ENCODE results near the gene GSTA3. TPM values are rescaled to one million over a fixed set of nuclear protein-coding genes. Genes with fewer than 3 reads are reported as not detected.
"Not testable (repeated sequence)": the region's sequence is repeated elsewhere in the genome, so short reads cannot be mapped to it uniquely, and the experiment has no call there.

Gene GSTA3
- total RNA-seq, 6 experiments from 2014 or later, result not detected

DNA sequence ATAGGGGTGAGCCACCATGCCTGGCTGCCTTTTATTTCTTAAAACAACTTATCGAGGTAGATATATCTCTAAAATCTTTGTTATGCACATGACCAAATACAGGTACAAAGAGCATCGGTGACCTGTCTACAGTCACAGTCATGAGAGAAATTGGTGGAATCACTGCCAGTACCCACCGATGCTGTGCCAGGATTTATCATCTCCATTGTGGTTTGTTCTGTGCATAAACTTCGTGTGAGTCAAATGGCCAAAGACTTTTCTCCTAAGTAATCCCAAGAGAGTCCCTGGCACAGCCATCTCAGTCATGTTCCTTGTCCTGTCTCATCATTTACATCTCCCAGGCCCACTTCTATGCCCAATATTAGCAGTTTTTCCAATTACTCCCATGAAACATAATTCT is 9.0 kb downstream of the GSTA3 start:
- Mint-ChIP-seq H3K36me3 (ENCODE audit: low read depth) (peaks cover 5% of the 10 kb centered on the region; the same call in 1 of the 2 replicates), H3K4me1 (ENCODE audit: low read depth) (no peaks in the 10 kb centered on the region), H3K4me3 (no peak overlapping the region), H3K27ac (no peak overlapping the region), H3K27me3 (ENCODE audit: insufficient read depth) (peaks cover 22% of the 10 kb centered on the region), H3K9me3 (peaks cover 8% of the 10 kb centered on the region)
- TF ChIP-seq, protein P1, sequence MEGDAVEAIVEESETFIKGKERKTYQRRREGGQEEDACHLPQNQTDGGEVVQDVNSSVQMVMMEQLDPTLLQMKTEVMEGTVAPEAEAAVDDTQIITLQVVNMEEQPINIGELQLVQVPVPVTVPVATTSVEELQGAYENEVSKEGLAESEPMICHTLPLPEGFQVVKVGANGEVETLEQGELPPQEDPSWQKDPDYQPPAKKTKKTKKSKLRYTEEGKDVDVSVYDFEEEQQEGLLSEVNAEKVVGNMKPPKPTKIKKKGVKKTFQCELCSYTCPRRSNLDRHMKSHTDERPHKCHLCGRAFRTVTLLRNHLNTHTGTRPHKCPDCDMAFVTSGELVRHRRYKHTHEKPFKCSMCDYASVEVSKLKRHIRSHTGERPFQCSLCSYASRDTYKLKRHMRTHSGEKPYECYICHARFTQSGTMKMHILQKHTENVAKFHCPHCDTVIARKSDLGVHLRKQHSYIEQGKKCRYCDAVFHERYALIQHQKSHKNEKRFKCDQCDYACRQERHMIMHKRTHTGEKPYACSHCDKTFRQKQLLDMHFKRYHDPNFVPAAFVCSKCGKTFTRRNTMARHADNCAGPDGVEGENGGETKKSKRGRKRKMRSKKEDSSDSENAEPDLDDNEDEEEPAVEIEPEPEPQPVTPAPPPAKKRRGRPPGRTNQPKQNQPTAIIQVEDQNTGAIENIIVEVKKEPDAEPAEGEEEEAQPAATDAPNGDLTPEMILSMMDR (IDR thresholded peaks at IDR 0.05), result no peak
- DNase-seq, result no peak

DNA sequence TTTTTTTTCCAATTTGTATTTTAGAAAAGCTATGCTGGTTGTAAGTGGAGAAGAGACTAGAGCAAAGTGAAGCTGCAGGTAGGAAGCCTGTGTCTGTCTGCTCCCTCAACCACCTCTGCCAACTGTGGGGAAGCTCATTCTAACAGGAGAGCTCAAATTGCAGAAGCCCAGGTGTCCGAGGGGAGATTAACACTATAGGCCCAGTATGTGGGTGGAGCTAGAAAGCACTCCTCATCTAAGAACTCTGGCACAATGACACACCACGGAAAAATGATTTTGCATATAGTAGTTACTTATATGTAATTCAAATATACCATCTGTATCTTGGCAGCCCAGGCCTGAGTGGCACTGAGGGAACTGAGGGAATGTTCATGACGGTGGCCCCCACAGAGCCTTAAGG is 13.7 kb downstream of the GSTA3 start:
- H3K4me3 Mint-ChIP-seq; H3K4me1 Mint-ChIP-seq (ENCODE audit: low read depth); H3K9me3 Mint-ChIP-seq; H3K36me3 Mint-ChIP-seq (ENCODE audit: low read depth); DNase-seq; H3K27ac Mint-ChIP-seq: not testable (repeated sequence)
- peaks cover 14% of the 10 kb centered on the region for H3K27me3 Mint-ChIP-seq (ENCODE audit: insufficient read depth)

DNA sequence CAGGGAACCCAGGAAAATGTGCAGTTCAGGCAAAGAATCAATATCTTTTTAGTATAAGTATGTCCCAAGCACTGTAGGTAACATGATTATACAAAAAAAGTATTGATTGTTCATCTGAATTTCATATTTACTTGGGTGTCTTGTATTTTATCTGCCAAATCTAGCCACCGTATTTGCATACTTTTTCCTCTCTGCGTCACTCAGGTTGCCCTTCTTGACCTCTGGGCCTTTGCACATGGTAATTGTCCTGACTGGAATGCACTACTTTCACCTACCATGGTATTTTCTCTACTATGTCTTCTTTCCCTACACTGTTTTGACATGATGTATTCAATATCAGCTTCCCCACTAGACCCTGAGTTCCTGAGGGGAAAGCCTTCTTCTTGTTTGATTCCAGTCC is 15.2 kb downstream of the GSTA3 start:
- Mint-ChIP-seq H3K36me3 (ENCODE audit: low read depth) (peaks cover 5% of the 10 kb centered on the region; the same call in 1 of the 2 replicates), H3K4me1 (ENCODE audit: low read depth) (peaks cover 6% of the 10 kb centered on the region), H3K27ac (no peak overlapping the region), H3K9me3 (peaks cover 8% of the 10 kb centered on the region), H3K27me3 (ENCODE audit: insufficient read depth) (peaks cover 10% of the 10 kb centered on the region), H3K4me3 (no peak overlapping the region)
- TF ChIP-seq, protein P1 (IDR thresholded peaks at IDR 0.05), result no peak
- no peak for DNase-seq

DNA sequence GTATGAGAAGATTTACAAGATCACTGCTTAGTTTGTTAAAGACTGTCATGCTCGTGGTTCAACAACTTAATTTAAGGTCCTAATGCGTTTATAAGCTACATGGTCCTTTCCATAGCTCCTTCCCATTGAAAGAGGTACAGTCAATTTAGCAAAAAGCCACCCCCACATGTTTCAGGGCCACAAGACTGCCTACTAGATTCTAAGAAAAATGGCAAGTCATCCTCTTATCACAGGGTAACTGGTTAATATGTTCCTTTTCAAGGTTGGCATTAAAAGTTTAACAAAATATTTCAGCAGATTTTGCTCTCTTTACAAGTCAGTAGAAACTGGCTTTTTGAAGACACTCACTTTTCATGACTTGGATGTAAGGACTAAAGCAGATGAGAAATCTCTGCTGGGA is 15.7 kb downstream of the GSTA3 start:
- Mint-ChIP-seq H3K27ac (no peak overlapping the region), H3K4me1 (ENCODE audit: low read depth) (peaks cover 6% of the 10 kb centered on the region), H3K36me3 (ENCODE audit: low read depth) (peaks cover 5% of the 10 kb centered on the region; the same call in 1 of the 2 replicates), H3K4me3 (no peak overlapping the region), H3K9me3 (peaks cover 8% of the 10 kb centered on the region), H3K27me3 (ENCODE audit: insufficient read depth) (peaks cover 7% of the 10 kb centered on the region)
- no peak for DNase-seq
- TF ChIP-seq, protein P1 (IDR thresholded peaks at IDR 0.05), result no peak

DNA sequence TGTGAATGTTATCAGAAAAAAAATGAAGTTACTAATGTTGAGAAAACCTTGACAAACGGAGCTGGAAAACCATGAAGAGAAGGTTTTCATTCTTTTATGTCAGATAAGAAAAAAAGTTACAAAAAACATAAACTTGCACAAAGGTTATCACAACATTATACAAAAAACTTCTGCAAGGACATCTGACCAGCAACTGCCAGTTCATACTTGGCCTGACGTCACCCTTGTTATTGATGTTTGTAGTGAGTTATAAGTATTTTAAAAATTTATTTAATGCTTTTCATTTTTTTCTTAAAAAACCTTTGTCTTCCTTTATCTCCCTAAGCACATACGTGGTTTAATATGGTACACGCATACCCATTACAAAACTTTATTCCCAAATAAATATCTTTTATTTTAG is 16.3 kb downstream of the GSTA3 start:
- Mint-ChIP-seq H3K9me3 (peaks cover 7% of the 10 kb centered on the region), H3K4me3 (no peak overlapping the region), H3K4me1 (ENCODE audit: low read depth) (peaks cover 7% of the 10 kb centered on the region), H3K27me3 (ENCODE audit: insufficient read depth) (peaks cover 6% of the 10 kb centered on the region), H3K36me3 (ENCODE audit: low read depth) (peaks cover 5% of the 10 kb centered on the region; the same call in 1 of the 2 replicates), H3K27ac (no peak overlapping the region)
- TF ChIP-seq, protein P1 (IDR thresholded peaks at IDR 0.05), result no peak
- DNase-seq, result no peak

DNA sequence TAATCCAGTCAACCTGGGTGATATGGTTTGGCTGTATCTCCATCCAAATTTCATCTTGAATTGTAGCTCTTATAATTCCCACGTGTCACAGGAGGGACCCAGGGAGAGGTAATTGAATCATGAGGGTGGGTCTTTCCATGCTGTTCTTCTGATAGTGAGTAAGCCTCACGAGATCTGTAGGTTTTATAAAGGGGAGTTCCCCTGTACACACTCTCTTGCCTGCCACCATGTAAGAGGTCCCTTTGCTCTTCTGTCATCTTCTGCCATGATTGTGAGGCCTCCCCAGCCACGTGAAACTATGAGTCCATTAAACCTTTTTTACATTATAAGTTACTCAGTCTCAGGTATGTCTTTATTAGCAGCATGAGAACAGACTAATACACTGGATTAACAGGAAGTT is 19.5 kb downstream of the GSTA3 start:
- Mint-ChIP-seq H3K9me3 (no peaks in the 10 kb centered on the region), H3K27me3 (ENCODE audit: insufficient read depth) (peaks cover under 1% of the 10 kb centered on the region; the same call in 1 of the 2 replicates), H3K36me3 (ENCODE audit: low read depth) (no peaks in the 10 kb centered on the region), H3K27ac (no peak overlapping the region), H3K4me3 (no peak overlapping the region), H3K4me1 (ENCODE audit: low read depth) (peaks cover 23% of the 10 kb centered on the region)
- no peak for DNase-seq
- TF ChIP-seq, protein P1 (IDR thresholded peaks at IDR 0.05), result no peak
